CD4-positive, alpha-beta T cell treated with Interleukin-17A for 1 hour (primary cell): ENCODE data around the gene SLC25A42.
"Not testable (repeated sequence)": the region's sequence is repeated elsewhere in the genome, so short reads cannot be mapped to it uniquely, and the experiment has no call there.

ENCODE experiments used
- DNase-seq: peaks from one replicate; pipeline ENCODE4 v3.0.0-alpha.2; 2020

The SLC25A42 gene, protein sequence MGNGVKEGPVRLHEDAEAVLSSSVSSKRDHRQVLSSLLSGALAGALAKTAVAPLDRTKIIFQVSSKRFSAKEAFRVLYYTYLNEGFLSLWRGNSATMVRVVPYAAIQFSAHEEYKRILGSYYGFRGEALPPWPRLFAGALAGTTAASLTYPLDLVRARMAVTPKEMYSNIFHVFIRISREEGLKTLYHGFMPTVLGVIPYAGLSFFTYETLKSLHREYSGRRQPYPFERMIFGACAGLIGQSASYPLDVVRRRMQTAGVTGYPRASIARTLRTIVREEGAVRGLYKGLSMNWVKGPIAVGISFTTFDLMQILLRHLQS

DNA sequence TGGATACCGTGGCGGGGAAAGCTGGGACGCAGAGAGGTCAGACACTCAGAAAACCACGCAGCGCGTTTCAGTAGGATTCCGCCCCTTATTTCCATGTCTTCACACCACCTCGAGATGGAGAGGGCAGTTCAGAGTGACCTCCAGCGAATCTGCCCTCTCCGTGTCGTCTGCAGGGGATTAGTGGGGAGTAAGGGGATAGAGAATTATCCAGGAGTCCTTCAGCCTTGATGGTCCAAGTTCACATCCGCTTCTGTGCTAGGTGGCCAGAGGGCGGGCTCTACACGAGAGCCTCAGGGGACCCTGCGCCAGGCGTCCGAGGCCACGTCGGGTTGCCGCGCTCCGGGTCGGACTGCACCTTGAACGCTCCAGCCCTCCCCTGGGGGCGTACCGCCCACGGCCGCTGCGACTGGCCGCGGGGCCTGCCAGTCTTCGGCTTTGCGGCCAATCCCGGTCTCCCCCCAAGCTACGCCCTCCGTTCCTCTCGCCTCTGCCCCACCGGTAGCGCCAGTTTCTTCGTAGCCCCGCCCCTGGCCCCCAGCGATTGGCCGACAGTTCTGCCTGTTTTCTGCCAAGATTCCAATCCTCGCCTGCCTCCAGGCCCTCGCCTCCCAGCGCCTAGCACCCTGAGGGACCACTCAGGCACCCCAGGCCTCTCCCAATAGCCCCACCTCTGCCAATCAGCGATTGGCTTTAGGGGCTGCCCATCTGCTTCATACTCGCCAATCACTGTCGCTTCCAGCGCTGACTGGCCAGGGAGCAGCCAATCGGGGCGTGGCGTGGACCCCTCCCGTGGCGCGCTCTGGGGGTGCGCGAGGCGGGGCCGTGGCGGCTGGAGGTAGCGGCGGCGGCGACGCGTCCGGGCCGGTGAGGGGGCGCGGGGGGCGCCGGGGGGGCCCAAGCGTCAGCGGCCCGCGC is at the start of gene SLC25A42:
TSS of gene SLC25A42 (plus strand) at position 812 of the 915 bp plus-strand sequence. CDS start 32,131 bp downstream, outside the sequence.
- DNase-seq = peak; percentile 100

DNA sequence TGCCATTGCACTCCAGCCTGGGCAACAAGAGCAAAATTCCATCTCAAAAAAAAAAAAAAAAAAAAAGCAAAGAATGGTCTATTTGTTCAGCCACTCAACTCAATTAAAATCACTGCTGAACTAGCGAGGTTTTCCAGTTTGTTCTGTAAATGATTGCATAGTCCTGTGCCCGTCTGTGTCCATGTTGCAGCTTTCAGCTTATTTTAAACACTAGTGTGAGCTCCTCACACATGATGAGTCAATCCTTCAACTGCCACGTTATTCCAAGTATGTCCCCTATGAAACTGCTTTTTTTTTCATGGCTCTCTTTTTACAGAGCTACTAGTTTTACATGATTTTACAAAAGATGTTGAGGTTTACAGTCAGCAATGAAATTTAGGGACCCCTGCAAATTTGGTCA is 42.7 kb upstream of the SLC25A42 start:
- DNase-seq = no peak

DNA sequence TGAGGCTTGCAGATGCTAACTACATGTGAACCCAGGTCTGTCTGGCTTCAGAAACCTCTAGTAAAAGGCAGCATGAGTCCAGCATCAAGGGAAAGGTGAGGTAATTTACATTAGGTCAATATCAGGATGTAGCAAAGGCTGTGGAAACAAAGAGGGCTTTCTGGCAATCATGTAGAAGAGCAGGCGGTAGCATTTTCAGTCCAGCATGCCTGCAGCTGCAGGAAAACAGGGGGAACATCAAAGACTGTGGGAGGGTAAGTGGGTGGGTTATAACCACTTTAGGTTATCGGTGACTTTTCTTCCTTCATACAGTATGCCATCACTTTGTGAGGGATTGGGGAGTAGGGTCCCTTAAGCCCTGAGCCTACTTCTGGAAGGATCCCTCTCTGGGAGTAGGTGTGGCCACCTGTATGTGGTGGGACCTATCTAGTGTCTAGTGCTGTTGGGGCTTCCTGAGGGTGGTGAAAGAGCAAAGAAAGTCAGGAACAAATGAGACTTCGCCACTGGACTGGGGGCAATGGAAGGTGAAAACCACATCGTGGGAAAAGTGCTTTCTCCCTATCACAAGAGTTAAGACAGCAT is 41.3 kb upstream of the SLC25A42 start:
- DNase-seq = no peak

DNA sequence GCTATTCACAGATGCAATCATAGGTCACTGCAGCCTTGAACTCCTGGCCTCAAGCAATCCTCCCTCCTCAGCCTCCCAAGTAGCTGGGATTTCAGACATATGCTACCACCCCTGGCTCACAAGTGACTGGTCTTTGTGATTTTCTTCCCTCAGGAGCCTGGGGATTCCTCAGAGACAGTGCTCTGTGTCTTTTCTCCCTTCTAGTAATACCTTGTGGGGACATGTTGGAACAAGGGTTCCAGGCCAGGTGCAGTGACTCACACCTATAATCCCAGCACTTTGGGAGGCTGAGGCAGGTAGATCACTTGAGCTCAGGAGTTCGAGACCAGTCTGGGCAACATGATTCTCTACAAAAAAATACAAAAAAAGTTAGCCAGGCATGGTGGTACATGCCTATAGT is 40.4 kb upstream of the SLC25A42 start:
- not testable (repeated sequence) for DNase-seq

DNA sequence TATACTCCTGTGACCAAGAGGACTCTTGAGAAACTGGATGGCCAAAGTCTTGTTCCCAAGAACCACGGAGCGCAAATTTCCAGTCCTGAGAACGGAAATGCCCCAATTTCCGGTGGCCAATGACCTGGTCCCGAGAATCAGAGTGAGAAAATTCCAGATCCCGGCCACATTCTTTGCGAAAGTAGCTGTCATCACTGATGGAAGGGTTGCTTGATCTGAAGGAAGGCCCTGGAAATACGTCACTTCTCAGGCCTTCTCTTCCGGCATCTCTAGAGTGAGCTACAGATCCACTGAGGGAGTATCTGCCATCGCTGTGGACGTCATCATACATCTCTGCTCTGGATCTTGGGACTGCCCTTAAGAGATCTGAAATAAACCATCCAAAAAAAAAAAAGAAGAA is 37.9 kb upstream of the SLC25A42 start:
- DNase-seq = no peak

DNA sequence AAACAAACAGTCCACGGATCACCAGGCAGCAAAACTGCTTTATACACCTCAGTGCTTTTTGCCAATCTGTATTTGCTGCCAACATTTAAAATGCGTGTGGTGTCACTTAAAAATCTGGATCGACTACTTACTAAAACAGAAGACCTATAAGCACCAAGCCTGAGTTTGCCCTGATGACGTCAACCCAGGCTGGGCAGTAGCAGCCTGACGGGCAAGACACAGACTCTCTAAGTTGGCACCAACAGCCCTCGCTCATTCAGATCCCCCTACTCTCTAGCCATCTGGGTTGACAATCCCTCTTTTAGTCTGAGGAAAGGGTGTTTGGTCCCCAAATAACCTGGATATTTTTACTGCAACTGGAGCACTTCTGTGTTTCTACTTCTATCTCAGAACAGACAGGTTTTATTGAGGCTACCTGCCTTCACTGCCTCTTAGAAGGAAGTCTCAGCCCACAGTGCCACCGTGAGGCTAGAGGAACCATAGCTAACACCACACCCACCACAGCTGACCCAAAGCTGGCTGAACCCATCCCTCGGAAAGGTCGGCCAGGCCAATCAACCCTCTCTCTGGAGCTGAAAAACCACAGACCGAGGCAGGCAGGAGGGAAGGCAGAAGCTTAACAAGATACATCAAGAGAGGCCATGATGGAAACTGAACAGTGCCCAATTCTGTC is 37.4 kb upstream of the SLC25A42 start:
- DNase-seq = no peak

DNA sequence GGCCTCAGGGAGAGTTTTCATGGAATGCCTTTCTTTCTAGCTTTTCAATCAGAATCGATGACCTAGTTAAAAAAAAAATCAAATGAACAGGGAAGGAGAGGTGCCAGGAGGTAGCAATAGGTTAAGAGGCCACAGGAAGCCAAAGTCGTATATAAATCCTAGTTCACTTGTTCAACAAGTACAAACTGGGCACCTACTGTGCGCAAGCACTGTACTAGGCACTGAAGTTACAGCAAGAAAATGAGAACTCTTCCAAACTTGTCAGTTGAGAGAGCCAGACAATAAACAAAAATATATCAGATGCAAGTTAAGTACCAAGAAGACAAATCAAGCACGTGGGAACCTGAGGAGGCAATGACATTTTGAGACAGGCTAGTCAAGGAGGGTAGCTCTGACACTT is 36.6 kb upstream of the SLC25A42 start:
- DNase-seq = no peak

DNA sequence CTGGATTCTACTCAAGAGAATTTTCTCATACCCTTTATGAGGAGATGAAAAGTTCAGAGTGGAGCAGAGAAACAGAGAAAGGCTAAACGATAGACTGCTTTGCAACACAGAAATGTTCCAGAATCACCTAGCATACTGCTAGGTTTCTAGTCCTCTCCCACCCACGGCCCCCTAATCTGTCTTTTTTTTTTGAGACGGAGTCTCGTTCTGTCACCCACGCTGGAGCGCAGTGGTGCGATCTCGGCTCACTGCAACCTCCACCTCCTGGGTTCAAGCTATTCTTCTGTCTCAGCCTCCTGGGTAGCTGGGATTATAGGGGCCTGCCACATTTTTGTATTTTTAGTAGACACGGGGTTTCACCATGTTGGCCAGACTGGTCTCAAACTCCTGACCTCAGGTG is 35.3 kb upstream of the SLC25A42 start:
- no peak for DNase-seq

DNA sequence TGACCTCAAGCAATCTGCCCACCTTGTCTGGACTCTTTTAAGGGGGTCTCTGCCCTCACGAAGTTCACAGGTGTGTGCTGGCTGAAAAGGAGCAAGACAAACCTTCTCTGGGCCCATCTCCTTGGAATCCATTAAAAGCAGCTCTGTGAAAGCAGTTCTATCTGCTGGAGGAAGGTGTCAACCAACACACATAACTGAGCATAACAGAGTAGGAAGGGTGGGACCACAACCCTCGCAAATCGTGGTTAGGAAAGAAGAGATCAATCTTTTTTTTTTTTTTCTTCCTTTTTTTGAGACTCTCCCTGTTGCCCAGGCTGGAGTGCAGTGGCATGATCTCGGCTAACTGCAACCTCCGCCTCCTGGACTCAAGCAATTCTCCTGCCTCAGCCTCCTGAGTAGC is 31.9 kb upstream of the SLC25A42 start:
- DNase-seq = no peak

DNA sequence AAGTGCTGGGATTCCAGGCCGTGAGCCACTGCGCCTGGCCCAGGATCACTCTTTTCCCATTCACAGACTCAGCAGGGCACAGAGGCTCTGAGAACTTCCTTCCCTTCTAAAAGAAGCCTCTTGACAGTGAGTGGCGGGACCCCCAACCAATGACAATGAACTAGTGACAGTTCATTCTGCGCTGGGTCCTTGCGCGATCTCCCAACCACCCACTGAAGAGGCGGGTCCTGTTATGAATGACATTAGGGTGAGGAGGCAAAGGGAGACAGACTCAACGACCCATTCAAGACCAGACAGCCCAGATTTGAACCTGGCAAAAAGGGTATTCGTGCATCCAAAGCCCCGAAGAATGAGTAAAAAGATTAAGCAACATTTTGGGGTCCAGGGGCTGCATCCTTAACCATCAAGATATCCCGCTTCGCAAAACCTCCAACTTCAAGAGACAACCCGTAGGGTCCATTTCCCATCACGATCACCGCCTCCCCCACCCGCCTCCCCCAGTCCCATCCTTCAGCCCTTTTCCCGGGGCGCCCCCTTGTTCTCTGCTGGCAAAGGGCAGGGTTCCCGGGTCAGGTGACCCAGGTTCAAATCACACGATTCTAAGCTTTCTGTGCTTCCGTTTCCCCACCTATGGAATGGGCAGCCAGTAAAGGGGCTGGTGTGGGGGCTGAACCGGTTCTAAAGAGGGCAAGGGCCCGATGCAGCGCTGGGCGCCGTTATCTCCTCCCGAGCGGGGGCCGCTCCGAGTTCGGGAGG is 31.2 kb upstream of the SLC25A42 start:
- peak; percentile 78 for DNase-seq

DNA sequence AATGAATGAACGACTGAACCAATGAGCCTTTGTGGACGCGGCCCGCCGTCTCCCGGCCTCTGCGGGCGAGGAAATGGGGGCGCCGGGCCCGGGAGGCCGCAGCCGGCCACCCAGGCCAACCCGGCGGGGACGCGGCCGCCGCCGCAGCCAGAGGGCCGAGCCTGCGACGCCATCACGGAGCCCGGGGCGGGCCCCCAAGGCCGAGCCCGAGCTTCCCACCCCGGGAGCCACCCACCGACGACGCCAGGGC is 30.7 kb upstream of the SLC25A42 start:
- DNase-seq = no peak

DNA sequence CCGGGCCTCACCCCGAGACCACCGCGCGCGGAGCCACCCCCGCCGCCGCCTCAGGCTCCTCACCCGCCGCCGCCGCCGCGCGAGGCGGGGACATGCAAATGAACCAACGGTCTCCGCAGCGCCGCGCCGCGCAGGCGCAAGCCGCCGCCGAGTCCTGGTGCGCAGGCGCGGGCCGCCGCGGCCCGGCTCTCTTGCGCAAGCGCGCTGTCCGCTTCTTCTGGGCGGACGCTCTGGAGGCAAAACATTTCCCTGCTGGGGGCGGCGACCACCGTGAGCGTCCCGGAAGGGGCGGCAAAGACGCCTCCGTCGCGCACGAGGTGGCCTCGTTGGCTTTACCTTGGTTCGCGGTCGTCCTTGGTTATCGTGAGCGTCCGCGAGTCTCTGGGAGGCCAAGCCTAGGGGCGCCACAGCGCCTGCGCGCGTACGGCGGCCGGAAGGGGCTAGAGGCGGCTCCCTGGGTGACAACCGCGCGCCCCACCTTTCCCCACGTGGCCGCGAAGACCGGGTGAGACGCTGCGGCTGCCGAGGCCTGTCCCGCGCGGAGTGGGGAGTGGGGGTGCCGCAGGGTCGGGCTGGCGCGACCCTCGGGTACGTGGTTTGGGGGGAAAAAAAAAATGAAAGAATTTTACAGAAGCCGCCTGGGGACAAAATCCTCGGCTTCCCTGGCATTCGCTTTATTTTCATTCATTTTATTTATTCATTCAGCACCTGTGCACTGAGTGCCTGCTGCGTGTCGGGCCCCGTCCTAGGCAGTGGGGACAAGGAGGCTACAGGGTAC is 30.2 kb upstream of the SLC25A42 start, which contains the start of the genes ARMC6 and SUGP2:
TSS of gene ARMC6 (plus strand) at position 178 of the 778 bp plus-strand sequence. CDS start 607 bp downstream, outside the sequence.
TSS of gene SUGP2 (minus strand) at position 92 of the 778 bp plus-strand sequence. CDS start 2,446 bp downstream, outside the sequence.
- DNase-seq = peak; percentile 93

DNA sequence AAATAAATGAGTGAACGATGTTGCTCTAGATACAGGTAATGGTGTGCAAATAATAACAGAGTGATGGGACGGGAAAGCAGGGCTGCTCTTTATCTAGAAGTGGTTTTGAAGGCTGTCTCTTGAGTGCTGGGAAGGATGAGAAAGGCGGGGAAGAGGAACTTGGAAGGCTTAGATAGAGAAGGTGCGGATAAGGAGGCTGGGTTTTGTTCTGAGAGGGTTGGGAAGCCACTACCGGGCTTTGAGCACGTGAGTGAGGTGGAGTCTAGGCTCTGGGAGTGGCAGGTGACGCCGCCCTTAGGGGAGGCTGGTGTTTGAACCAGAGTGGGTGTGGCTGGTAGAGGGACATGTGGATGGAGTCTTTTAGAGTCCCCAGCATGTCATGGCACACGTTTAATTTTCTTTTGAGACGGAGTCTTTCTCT is 29.6 kb upstream of the SLC25A42 start:
- peak; percentile 77 for DNase-seq

DNA sequence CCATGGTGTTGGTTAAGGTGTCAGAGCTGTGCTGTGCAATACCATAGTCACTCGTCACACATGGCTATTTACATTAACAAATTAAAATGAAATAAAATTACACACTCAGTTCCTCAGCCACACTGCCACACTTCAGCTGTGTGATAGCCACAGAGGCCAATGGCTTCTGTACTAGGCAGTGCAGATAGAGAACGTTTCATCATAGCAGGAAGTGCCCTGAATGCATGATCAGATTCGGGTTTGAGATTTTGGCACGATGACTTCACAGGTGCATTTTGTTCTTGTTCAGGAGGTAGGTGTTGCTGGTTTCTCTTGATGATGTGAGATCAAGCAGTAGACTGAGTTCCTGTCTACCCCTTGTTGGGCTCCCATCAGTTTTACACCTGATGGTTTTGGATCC is 23.9 kb upstream of the SLC25A42 start:
- peak; percentile 54 for DNase-seq

DNA sequence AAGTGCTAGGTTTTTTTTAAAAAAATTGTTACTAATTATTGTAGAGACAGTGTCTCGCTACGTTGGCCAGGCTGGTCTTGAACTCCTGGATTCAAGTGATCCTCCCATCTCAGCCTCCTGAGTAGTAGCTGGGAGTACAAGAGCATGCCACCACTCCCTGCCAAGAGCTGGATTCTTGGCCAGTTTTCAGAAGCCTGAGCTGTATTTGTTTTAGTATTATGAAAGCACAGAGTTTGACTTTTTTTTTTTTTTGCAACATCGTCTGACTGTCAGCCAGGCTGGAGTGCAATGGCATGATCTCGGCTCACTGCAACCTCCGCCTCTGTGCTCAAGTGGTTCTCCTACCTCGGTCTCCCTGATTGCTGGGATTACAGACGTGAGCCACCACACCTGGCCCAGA is 23.4 kb upstream of the SLC25A42 start:
- no peak for DNase-seq

DNA sequence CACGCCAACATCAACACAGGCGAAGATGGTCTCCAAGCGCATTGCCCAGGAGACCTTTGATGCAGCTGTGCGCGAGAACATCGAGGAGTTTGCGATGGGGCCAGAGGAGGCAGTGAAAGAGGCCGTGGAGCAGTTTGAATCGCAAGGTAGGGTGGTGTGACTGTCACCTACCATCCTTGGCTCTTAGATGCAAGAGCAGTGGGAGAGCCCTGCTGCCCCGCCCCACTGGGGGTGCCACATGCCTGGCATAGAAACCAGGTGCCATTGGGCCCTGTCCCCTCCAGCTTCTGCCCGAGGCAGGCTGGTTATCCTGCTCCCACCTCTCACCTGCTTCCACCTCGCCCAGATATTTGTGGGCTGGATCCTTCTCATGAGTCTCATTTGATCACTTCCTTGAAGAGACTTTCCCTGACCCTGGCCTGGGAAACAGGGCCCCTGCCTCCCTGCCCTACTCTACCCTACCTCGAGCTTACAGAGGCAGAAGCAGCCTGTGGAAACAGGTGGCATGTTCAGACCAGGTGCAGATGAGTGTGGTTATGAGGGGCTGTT is 21.0 kb upstream of the SLC25A42 start:
- DNase-seq = no peak

DNA sequence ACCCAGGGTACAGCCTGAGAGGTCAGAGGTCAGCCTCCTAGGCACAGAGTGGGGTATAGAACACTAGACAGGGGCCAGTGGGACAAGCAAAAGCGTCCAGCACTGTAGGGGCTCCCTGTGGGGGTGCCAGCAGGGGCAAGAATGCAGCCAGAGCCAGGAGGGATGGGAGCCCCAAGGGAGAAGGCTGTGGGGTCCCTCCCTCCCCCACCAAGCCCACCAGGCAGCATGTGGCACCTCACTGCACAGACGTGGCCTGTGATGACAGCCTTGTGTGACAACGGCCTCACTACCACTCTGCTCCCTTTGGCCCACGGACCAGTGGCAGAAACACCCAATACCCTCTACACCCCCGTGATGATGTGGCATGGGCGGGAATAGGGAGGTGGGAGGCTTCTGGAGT is 20.3 kb upstream of the SLC25A42 start:
- DNase-seq = no peak

DNA sequence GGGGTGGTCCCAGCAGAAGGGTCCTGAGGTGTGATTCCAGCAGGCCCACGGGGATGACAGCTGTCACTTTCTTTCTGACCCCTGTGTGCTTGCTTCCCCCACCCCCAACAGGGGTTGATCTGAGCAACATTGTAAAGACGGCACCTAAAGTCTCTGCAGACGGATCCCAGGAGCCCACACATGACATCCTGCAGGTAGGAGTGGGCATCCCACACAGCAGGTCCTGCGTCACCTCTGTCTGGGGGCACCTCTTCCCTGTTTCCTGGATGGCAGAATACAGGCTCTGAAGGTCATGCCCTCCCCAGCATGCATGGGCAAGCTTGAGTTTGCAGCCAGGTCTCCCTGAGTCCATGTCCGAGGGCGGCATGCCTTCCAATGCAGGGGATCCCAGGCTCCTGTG is 19.9 kb upstream of the SLC25A42 start:
- DNase-seq = no peak

DNA sequence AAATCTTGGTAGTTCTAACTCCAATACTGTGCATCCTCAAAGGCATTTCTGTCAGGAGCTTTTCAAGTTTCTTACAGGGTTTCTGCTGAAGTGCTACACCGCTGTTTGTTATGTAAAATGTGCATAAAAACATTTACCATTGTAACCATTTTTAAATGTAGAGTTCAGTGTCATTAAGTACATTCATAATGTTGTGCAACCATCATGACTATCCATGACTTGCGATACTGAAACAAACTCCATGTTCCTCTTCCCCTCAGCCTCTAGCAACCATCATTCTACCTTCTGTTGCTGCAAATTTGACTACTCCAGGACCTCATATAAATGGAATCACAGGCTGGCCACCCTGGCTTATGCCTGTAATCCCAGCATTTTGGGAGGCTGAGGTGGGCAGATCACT is 14.4 kb upstream of the SLC25A42 start:
- DNase-seq = no peak

DNA sequence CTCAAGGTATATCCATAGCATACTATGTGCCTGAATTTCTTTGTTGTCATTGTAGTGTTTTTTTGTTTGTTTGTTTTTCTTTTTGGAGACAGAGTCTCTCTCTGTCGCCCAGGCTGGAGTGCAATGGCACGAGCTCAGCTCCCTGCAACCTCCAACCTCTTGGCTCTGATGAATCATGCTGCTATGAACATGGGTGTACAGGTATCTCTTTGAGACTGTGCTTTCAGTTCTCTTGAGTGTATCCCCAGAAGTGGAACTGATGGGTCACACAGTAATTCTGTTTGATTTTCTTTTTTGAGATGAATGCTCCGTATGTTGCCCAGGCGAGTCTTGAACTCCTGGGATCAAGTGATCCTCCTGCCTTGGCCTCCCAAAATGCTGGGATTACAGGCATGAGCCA is 13.7 kb upstream of the SLC25A42 start:
- no peak for DNase-seq

DNA sequence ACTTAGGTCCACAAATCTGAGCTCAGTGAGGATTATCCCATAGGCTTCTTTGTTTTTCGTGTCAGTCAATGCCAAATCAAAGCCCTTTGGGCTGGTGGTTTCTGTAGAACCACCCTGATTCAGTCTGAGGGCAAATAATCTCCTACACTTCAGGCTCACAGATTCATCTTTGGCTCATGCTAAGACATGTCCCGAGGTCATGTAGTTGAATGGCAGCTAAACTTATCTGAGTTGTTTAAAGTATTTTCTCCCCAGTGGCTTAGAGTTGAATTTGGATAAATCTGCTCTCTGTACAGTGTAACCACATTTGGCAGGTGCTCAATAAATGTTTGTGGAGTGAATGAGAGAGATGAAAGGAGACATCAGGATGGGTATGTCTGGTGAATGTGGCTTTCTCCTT is 13.1 kb upstream of the SLC25A42 start:
- no peak for DNase-seq
